Keratinocyte (primary cell): ENCODE measurements around the gene TUBB. TPM values are rescaled to one million over a fixed set of nuclear protein-coding genes. Genes with fewer than 3 reads are reported as not detected.

ENCODE experiments used
- DNase-seq: peaks from one replicate; pipeline ENCODE4 v3.0.0-alpha.2; 2011; ENCODE audit warnings: low read depth, missing footprints, low spot score
- FAIRE-seq: peaks from 2 replicates; lab custom pipeline; 2011; peaks lifted over from hg19 to GRCh38; lab: Jason Lieb, UNC
- H2AFZ ChIP-seq: 2 replicates; pipeline ENCODE4 v1.6.0; 2012; ENCODE audit warnings: low read length, control low read depth, inconsistent platforms; ENCODE audit not compliant: control insufficient read depth
- H3K27ac ChIP-seq: 2 replicates; pipeline ENCODE4 v1.5.1; 2011; ENCODE audit warnings: low read length; ENCODE audit not compliant: control insufficient read depth, insufficient read depth
- H3K27me3 ChIP-seq: 3 replicates; pipeline ENCODE4 v1.6.0; 2011; ENCODE audit warnings: low read length; ENCODE audit not compliant: control insufficient read depth, insufficient read depth; ENCODE audit errors: extremely low read depth
- H3K36me3 ChIP-seq, 2 experiments: 2 replicates in 1 of 2; 3 replicates in 1 of 2; pipeline ENCODE4 v1.5.1; 2011; ENCODE audit warnings: low read length in 2 of 2, mild to moderate bottlenecking in 1 of 2; ENCODE audit not compliant: control insufficient read depth in 2 of 2, insufficient read depth in 2 of 2; ENCODE audit errors: extremely low read depth in 1 of 2
- H3K4me1 ChIP-seq: 3 replicates; pipeline ENCODE4 v1.5.1; 2011; ENCODE audit warnings: low read length; ENCODE audit not compliant: control insufficient read depth, insufficient read depth; ENCODE audit errors: extremely low read depth
- H3K4me2 ChIP-seq: 3 replicates; pipeline ENCODE4 v1.6.0; 2011; ENCODE audit warnings: low read depth, low read length; ENCODE audit not compliant: control insufficient read depth, insufficient read depth; ENCODE audit errors: extremely low read depth
- H3K4me3 ChIP-seq, 3 experiments: fragments of 200-600 bp in 1 of 3; sonication (generic) in 1 of 3; 2 replicates in 2 of 3; 3 replicates in 1 of 3; pipeline ENCODE4 v1.5.1; 2011 to 2016; ENCODE audit warnings: low read length in 3 of 3, mild to moderate bottlenecking in 3 of 3, control low read depth in 2 of 3, inconsistent platforms in 1 of 3, low read depth in 1 of 3, mixed read lengths in 1 of 3, mixed run types in 1 of 3, moderate library complexity in 1 of 3; ENCODE audit not compliant: control insufficient read depth in 2 of 3, insufficient read depth in 2 of 3; ENCODE audit errors: extremely low read depth in 1 of 3
- H3K79me2 ChIP-seq: 2 replicates; pipeline ENCODE4 v1.6.0; 2012; ENCODE audit warnings: low read length; ENCODE audit not compliant: control insufficient read depth, insufficient read depth
- H3K9ac ChIP-seq: 3 replicates; pipeline ENCODE4 v1.6.0; 2011; ENCODE audit warnings: low read length; ENCODE audit not compliant: control insufficient read depth, insufficient read depth; ENCODE audit errors: extremely low read depth
- H3K9me1 ChIP-seq: 3 replicates; pipeline ENCODE4 v1.6.0; 2011; ENCODE audit warnings: low read length; ENCODE audit not compliant: control insufficient read depth, insufficient read depth; ENCODE audit errors: extremely low read depth
- H3K9me3 ChIP-seq: 2 replicates; pipeline ENCODE4 v1.5.1; 2012; ENCODE audit warnings: low read depth, low read length; ENCODE audit not compliant: control insufficient read depth
- H4K20me1 ChIP-seq: 3 replicates; pipeline ENCODE4 v1.6.0; 2011; ENCODE audit warnings: low read length; ENCODE audit not compliant: control insufficient read depth, insufficient read depth; ENCODE audit errors: extremely low read depth
- EZH2 ChIP-seq: IDR thresholded peaks from one replicate; pipeline ENCODE4 v1.6.1; 2012; ENCODE audit warnings: inconsistent platforms, mild to moderate bottlenecking, low read length, moderate library complexity
- dilution Hi-C: fragments of 300-500 bp; cut with MboI; formaldehyde crosslinking; loops from one replicate; pipeline ENCODE4 v1.7.0; 2020; ENCODE audit warnings: low sequenced_read_pairs; ENCODE audit not compliant: extremely low pct_ligation_motif_present
- polyA plus RNA-seq, 5 experiments: library from polyadenylated mRNA; depleted of rRNA in 3 of 5; stranded (reverse) in 3 of 5; stranded (forward) in 1 of 5; unstranded in 1 of 5; fragments of >200 nt; gene quantifications; 1 replicate in 1 of 5; 2 replicates in 3 of 5; 3 replicates in 1 of 5; pipeline versions ENCODE4 v1.2.1 to v1.2.3, GENCODE V29; 2011 to 2012; ENCODE audit warnings: missing spikeins in 2 of 5, low read depth in 1 of 5, low replicate concordance in 1 of 5
- TF ChIP-seq, protein P1 (sequence below), 3 experiments: IDR thresholded peaks in 1 of 3; conservative IDR thresholded peaks in 1 of 3; optimal IDR thresholded peaks in 1 of 3; 2 replicates in 2 of 3; 3 replicates in 1 of 3; pipeline versions ENCODE3 to v1.5.1; 2011; ENCODE audit warnings: low read length in 3 of 3, mild to moderate bottlenecking in 3 of 3, moderate library complexity in 2 of 3, control low read depth in 1 of 3, inconsistent platforms in 1 of 3; ENCODE audit not compliant: insufficient read depth in 2 of 3; ENCODE audit errors: extremely low read depth in 1 of 3

Gene TUBB
- polyA plus RNA-seq, 1 donor (not counting 4 experiments of a cell fraction or from before 2014, with no cell fraction given), result 1,159 TPM

GRCh38 chr6:30769853-30770524 lies 49.8 kb downstream of the TUBB start:
- dilution Hi-C loops, result no loop called here
- H3K9me1 ChIP-seq, result no peaks in the 10 kb centered on the region
- no peaks in the 10 kb centered on the region for H3K36me3 ChIP-seq
- peaks cover 30% of the 10 kb centered on the region for H3K4me1 ChIP-seq
- H4K20me1 ChIP-seq, result no peaks in the 10 kb centered on the region
- peak overlapping the region; percentile 95 for H3K27ac ChIP-seq
- no peaks in the 10 kb centered on the region for H3K9me3 ChIP-seq
- H3K27me3 ChIP-seq, result no peaks in the 10 kb centered on the region
- DNase-seq (no peak), FAIRE-seq (no peak)
- H3K4me3 ChIP-seq, result no peak overlapping the region
- no peaks in the 10 kb centered on the region for H3K79me2 ChIP-seq
- TF ChIP-seq EZH2, result no peak
- TF ChIP-seq, protein P1, sequence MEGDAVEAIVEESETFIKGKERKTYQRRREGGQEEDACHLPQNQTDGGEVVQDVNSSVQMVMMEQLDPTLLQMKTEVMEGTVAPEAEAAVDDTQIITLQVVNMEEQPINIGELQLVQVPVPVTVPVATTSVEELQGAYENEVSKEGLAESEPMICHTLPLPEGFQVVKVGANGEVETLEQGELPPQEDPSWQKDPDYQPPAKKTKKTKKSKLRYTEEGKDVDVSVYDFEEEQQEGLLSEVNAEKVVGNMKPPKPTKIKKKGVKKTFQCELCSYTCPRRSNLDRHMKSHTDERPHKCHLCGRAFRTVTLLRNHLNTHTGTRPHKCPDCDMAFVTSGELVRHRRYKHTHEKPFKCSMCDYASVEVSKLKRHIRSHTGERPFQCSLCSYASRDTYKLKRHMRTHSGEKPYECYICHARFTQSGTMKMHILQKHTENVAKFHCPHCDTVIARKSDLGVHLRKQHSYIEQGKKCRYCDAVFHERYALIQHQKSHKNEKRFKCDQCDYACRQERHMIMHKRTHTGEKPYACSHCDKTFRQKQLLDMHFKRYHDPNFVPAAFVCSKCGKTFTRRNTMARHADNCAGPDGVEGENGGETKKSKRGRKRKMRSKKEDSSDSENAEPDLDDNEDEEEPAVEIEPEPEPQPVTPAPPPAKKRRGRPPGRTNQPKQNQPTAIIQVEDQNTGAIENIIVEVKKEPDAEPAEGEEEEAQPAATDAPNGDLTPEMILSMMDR (optimal IDR thresholded peaks at IDR 0.05 in 1 of 3, IDR thresholded peaks at IDR 0.05 in 1 of 3, conservative IDR thresholded peaks at IDR 0.05 in 1 of 3; ENCODE audit: extremely low read depth in 1 of 3, insufficient read depth in 2 of 3, low read length in 3 of 3), result no peak
- H2AFZ ChIP-seq, result peak overlapping the region; percentile 28
- H3K9ac ChIP-seq, result peak overlapping the region; percentile 59
- H3K4me2 ChIP-seq, result peak overlapping the region; percentile 46

- Histone ChIP-seq H3K9ac (peak overlapping the region; percentile 59), H3K4me1 (peaks cover 35% of the 10 kb centered on the region), H2AFZ (no peak overlapping the region), H3K4me2 (no peak overlapping the region), H3K9me3 (no peaks in the 10 kb centered on the region), H3K27me3 (no peaks in the 10 kb centered on the region), H4K20me1 (no peaks in the 10 kb centered on the region), H3K79me2 (no peaks in the 10 kb centered on the region), H3K9me1 (no peaks in the 10 kb centered on the region), H3K36me3 (no peaks in the 10 kb centered on the region), H3K4me3 (no peak overlapping the region), H3K27ac (peak overlapping the region; percentile 95)
- DNase-seq (no peak), FAIRE-seq (no peak)
- dilution Hi-C loops, result no loop called here
- TF ChIP-seq EZH2, result no peak
- TF ChIP-seq, protein P1 (optimal IDR thresholded peaks at IDR 0.05 in 1 of 3, IDR thresholded peaks at IDR 0.05 in 1 of 3, conservative IDR thresholded peaks at IDR 0.05 in 1 of 3; ENCODE audit: extremely low read depth in 1 of 3, insufficient read depth in 2 of 3, low read length in 3 of 3), result no peak
Measured at GRCh38 chr6:30770592-30770991, 50.4 kb downstream of the TUBB start.
